Hematopoietic multipotent progenitor cell treated with erythropoietin and hydrocortisone succinate and interleukin-3 and kit ligand, for 8 days (in vitro differentiated cells): ENCODE results near the gene GPC6.

Experiments
- DNase-seq: peaks from one replicate; pipeline ENCODE4 v3.0.0-alpha.2; 2015

Gene GPC6

GRCh38 chr13:93231867-93232266, 5.3 kb downstream of the GPC6 start:
- no peak for DNase-seq

- no peak for DNase-seq
Measured at GRCh38 chr13:93233997-93234416, 7.4 kb downstream of the GPC6 start.

- no peak for DNase-seq
Measured at GRCh38 chr13:93234459-93234858, 7.9 kb downstream of the GPC6 start.

GRCh38 chr13:93235258-93236015, 8.8 kb downstream of the GPC6 start:
- no peak for DNase-seq

- no peak for DNase-seq
Measured at GRCh38 chr13:93238711-93239110, 12.1 kb downstream of the GPC6 start.

- DNase-seq: no peak
Measured at GRCh38 chr13:93243375-93244063, 16.9 kb downstream of the GPC6 start.

- no peak for DNase-seq
Measured at GRCh38 chr13:93244141-93244917, 17.7 kb downstream of the GPC6 start.

GRCh38 chr13:93244918-93245280, 18.3 kb downstream of the GPC6 start:
- no peak for DNase-seq

GRCh38 chr13:93246069-93246468, 19.5 kb downstream of the GPC6 start:
- no peak for DNase-seq

GRCh38 chr13:93248627-93249047, 22.0 kb downstream of the GPC6 start:
- no peak for DNase-seq

- DNase-seq: no peak
Measured at GRCh38 chr13:93249364-93250306, 23.0 kb downstream of the GPC6 start.

GRCh38 chr13:93254775-93255174, 28.2 kb downstream of the GPC6 start:
- DNase-seq: no peak

- DNase-seq: no peak
Measured at GRCh38 chr13:93256998-93257397, 30.4 kb downstream of the GPC6 start.

- DNase-seq: no peak
Measured at GRCh38 chr13:93259527-93260080, 33.0 kb downstream of the GPC6 start.

- DNase-seq: no peak
Measured at GRCh38 chr13:93260591-93260990, 34.0 kb downstream of the GPC6 start.

GRCh38 chr13:93262729-93263345, 36.2 kb downstream of the GPC6 start:
- DNase-seq: no peak

- DNase-seq: no peak
Measured at GRCh38 chr13:93264876-93265275, 38.3 kb downstream of the GPC6 start.

GRCh38 chr13:93265800-93266199, 39.2 kb downstream of the GPC6 start:
- DNase-seq: no peak

GRCh38 chr13:93266681-93267080, 40.1 kb downstream of the GPC6 start:
- no peak for DNase-seq

- no peak for DNase-seq
Measured at GRCh38 chr13:93268327-93269028, 41.9 kb downstream of the GPC6 start.
